ENCODE measurements around the gene SLC25A36.
"Not testable (repeated sequence)": the region's sequence is repeated elsewhere in the genome, so short reads cannot be mapped to it uniquely, and the experiment has no call there.

Gene SLC25A36

DNA sequence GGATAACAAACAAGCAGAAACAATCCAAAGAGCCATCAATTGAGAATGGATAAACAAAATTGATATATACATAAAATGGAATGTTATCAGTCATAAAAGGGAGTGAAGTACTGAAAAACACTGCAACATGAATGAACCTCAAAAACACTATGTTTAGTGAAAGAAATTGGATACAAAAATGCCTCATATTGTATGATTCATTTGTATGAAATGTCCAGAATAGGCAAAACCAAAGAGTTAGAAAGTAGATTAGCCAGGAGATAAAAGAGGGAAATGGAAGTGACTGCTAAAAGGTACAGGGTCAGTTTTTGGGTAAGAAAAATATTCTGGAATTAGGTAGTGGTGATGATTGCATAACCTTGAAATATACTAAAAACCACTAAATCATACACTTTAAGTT lies 9.8 kb upstream of the SLC25A36 start:
- no peak overlapping the region for H3K4me3 ChIP-seq (ENCODE audit: low read depth, low read length)
- no peak overlapping the region for H3K9ac ChIP-seq (ENCODE audit: low read length)
- no peak for DNase-seq
- H3K9me3 ChIP-seq (ENCODE audit: insufficient read depth, low read depth, low read length): no peaks in the 10 kb centered on the region
- H2BK12ac ChIP-seq (ENCODE audit: low read length): no peak overlapping the region
- no peak overlapping the region for H4K12ac ChIP-seq (ENCODE audit: low read depth, low read length)
- no peaks in the 10 kb centered on the region for H3K27me3 ChIP-seq (ENCODE audit: insufficient read depth, low read length)
- H3K36me3 ChIP-seq (ENCODE audit: control insufficient read depth in 1 of 2, insufficient read depth in 2 of 2, low read length in 2 of 2): no peaks in the 10 kb centered on the region
- no peak overlapping the region for H3K14ac ChIP-seq (ENCODE audit: low read length)
- no peak overlapping the region for H4K8ac ChIP-seq (ENCODE audit: low read depth, low read length)
- H3K79me1 ChIP-seq (ENCODE audit: low read length): no peaks in the 10 kb centered on the region
- H3K23ac ChIP-seq (ENCODE audit: low read length): no peak overlapping the region
- no peak overlapping the region for H2AK5ac ChIP-seq (ENCODE audit: low read length)
- no peak overlapping the region for H2BK120ac ChIP-seq (ENCODE audit: insufficient read depth, low read length, poor library complexity)
- H4K91ac ChIP-seq (ENCODE audit: low read depth, low read length): no peak overlapping the region
- no peak overlapping the region for H3K4me2 ChIP-seq (ENCODE audit: low read length)
- H3K18ac ChIP-seq (ENCODE audit: low read length): no peak overlapping the region
- H2AFZ ChIP-seq (ENCODE audit: insufficient read depth, low read length, poor library complexity): no peak overlapping the region
- no peak overlapping the region for H3K27ac ChIP-seq (ENCODE audit: low read depth, low read length)
- no peak overlapping the region for H3K4ac ChIP-seq (ENCODE audit: low read depth, low read length)
- H3K79me2 ChIP-seq (ENCODE audit: control insufficient read depth, insufficient read depth, low read length, poor library complexity): no peaks in the 10 kb centered on the region
- peaks cover 0 to 2% of the 10 kb centered on the region in 2 experiments for H3K4me1 ChIP-seq (ENCODE audit: control insufficient read depth in 1 of 2, insufficient read depth in 2 of 2, low read length in 2 of 2)
- H2BK5ac ChIP-seq (ENCODE audit: low read depth, low read length, poor library complexity): no peak overlapping the region

DNA sequence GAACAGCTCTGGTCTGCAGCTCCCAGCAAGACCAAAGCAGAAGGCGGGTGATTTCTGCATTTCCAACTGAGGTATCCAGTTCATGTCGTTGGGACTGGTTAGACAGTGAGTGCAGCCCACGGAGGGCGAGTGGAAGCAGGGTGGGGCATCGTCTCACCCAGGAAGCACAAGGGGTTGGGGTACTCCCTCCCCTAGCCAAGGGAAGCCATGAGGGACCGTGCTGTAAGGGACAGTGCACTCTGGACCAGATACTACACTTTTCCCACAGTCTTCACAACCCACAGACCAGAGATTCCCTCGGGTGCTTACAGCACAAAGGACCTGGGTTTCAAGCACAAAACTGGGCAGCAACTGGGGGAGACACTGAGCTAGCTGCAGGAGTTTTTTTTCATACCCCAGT lies 8.5 kb upstream of the SLC25A36 start:
- no peak overlapping the region for H3K18ac ChIP-seq (ENCODE audit: low read length)
- H3K9ac ChIP-seq (ENCODE audit: low read length): no peak overlapping the region
- WGBS (ENCODE audit: extremely low coverage, insufficient coverage, insufficient read length): no CpG with 5 or more reads among the region's 7 CpGs
- H2BK120ac ChIP-seq (ENCODE audit: insufficient read depth, low read length, poor library complexity): no peak overlapping the region
- no peak overlapping the region for H3K4ac ChIP-seq (ENCODE audit: low read depth, low read length)
- H3K36me3 ChIP-seq (ENCODE audit: control insufficient read depth in 1 of 2, insufficient read depth in 2 of 2, low read length in 2 of 2): no peaks in the 10 kb centered on the region
- H2BK12ac ChIP-seq (ENCODE audit: low read length): no peak overlapping the region
- H3K23ac ChIP-seq (ENCODE audit: low read length): no peak overlapping the region
- peaks cover 0 to 2% of the 10 kb centered on the region in 2 experiments for H3K4me1 ChIP-seq (ENCODE audit: control insufficient read depth in 1 of 2, insufficient read depth in 2 of 2, low read length in 2 of 2)
- DNase-seq: no peak
- no peak overlapping the region for H3K27ac ChIP-seq (ENCODE audit: low read depth, low read length)
- H3K9me3 ChIP-seq (ENCODE audit: insufficient read depth, low read depth, low read length): no peaks in the 10 kb centered on the region
- H2AFZ ChIP-seq (ENCODE audit: insufficient read depth, low read length, poor library complexity): no peak overlapping the region
- no peak overlapping the region for H3K4me3 ChIP-seq (ENCODE audit: low read depth, low read length)
- no peak overlapping the region for H4K8ac ChIP-seq (ENCODE audit: low read depth, low read length)
- H2BK5ac ChIP-seq (ENCODE audit: low read depth, low read length, poor library complexity): no peak overlapping the region
- H4K12ac ChIP-seq (ENCODE audit: low read depth, low read length): no peak overlapping the region
- H3K4me2 ChIP-seq (ENCODE audit: low read length): no peak overlapping the region
- H2AK5ac ChIP-seq (ENCODE audit: low read length): no peak overlapping the region
- H3K27me3 ChIP-seq (ENCODE audit: insufficient read depth, low read length): no peaks in the 10 kb centered on the region
- no peak overlapping the region for H3K14ac ChIP-seq (ENCODE audit: low read length)
- no peaks in the 10 kb centered on the region for H3K79me2 ChIP-seq (ENCODE audit: control insufficient read depth, insufficient read depth, low read length, poor library complexity)
- H4K91ac ChIP-seq (ENCODE audit: low read depth, low read length): no peak overlapping the region
- no peaks in the 10 kb centered on the region for H3K79me1 ChIP-seq (ENCODE audit: low read length)

DNA sequence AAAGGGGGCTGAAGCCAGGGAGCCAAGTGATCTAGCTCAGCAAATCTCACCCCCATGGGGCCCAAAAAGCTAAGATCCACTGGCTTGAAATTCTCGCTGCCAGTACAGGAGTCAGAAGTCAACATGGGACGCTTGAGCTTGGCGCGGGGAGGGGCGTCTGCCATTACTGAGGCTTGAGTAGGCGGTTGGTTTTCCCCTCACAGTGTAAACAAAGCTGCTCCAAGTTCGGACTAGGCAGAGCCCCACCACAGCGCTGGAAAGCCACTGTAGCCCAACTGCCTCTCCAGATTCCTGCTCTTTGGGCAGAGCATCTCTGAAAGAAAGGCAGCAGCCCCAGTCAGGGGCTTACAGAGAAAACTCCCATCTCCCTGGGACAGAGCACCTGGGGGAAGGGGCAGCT lies 8.1 kb upstream of the SLC25A36 start:
- Histone ChIP-seq H3K79me2 (ENCODE audit: control insufficient read depth, insufficient read depth, low read length, poor library complexity) (no peaks in the 10 kb centered on the region), H4K12ac (ENCODE audit: low read depth, low read length) (no peak overlapping the region), H3K23ac (ENCODE audit: low read length) (no peak overlapping the region)

DNA sequence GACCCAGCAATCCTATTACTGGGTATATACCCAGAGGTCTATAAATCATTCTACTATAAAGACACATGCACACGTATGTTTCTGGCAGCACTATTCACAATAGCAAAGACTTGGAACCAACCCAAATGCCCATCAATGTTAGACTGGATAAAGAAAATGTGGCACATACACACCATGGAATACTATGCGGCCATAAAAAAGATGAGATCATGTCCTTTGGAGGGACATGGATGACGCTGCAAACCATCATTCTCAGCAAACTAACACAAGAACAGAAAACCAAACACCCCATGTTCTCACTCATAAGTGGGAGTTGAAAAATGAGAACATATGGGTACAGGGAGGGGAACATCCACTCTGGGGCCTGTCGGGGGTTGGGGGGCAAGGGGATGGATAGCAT lies 2.3 kb upstream of the SLC25A36 start:
- not testable (repeated sequence) for H3K23ac ChIP-seq (ENCODE audit: low read length); H3K79me1 ChIP-seq (ENCODE audit: low read length); H3K14ac ChIP-seq (ENCODE audit: low read length); H3K9ac ChIP-seq (ENCODE audit: low read length); DNase-seq; H3K9me3 ChIP-seq (ENCODE audit: insufficient read depth, low read depth, low read length); H2BK5ac ChIP-seq (ENCODE audit: low read depth, low read length, poor library complexity); H4K8ac ChIP-seq (ENCODE audit: low read depth, low read length); H2AFZ ChIP-seq (ENCODE audit: insufficient read depth, low read length, poor library complexity); H3K79me2 ChIP-seq (ENCODE audit: control insufficient read depth, insufficient read depth, low read length, poor library complexity); H3K4me1 ChIP-seq (ENCODE audit: control insufficient read depth in 1 of 2, insufficient read depth in 2 of 2, low read length in 2 of 2); H3K36me3 ChIP-seq (ENCODE audit: control insufficient read depth in 1 of 2, insufficient read depth in 2 of 2, low read length in 2 of 2); H4K12ac ChIP-seq (ENCODE audit: low read depth, low read length); H3K27me3 ChIP-seq (ENCODE audit: insufficient read depth, low read length); H3K4me2 ChIP-seq (ENCODE audit: low read length); H3K4me3 ChIP-seq (ENCODE audit: low read depth, low read length); H2BK12ac ChIP-seq (ENCODE audit: low read length); H3K27ac ChIP-seq (ENCODE audit: low read depth, low read length); H2AK5ac ChIP-seq (ENCODE audit: low read length); H2BK120ac ChIP-seq (ENCODE audit: insufficient read depth, low read length, poor library complexity); H3K4ac ChIP-seq (ENCODE audit: low read depth, low read length); H4K91ac ChIP-seq (ENCODE audit: low read depth, low read length); H3K18ac ChIP-seq (ENCODE audit: low read length)
- no CpG with 5 or more reads among the region's 4 CpGs for WGBS (ENCODE audit: extremely low coverage, insufficient coverage, insufficient read length)

More for the DNA sequence above, 8.1 kb upstream of the SLC25A36 start:
- Histone ChIP-seq H3K9me3 (ENCODE audit: insufficient read depth, low read depth, low read length) (no peaks in the 10 kb centered on the region), H2BK5ac (ENCODE audit: low read depth, low read length, poor library complexity) (no peak overlapping the region), H3K4me2 (ENCODE audit: low read length) (no peak overlapping the region), H2AK5ac (ENCODE audit: low read length) (no peak overlapping the region), H3K4ac (ENCODE audit: low read depth, low read length) (no peak overlapping the region), H3K27ac (ENCODE audit: low read depth, low read length) (no peak overlapping the region), H4K91ac (ENCODE audit: low read depth, low read length) (no peak overlapping the region), H4K8ac (ENCODE audit: low read depth, low read length) (no peak overlapping the region), H3K14ac (ENCODE audit: low read length) (no peak overlapping the region), H3K4me3 (ENCODE audit: low read depth, low read length) (no peak overlapping the region), H3K36me3 (ENCODE audit: control insufficient read depth in 1 of 2, insufficient read depth in 2 of 2, low read length in 2 of 2) (no peaks in the 10 kb centered on the region), H3K18ac (ENCODE audit: low read length) (no peak overlapping the region), H3K9ac (ENCODE audit: low read length) (no peak overlapping the region), H2BK12ac (ENCODE audit: low read length) (no peak overlapping the region), H3K79me1 (ENCODE audit: low read length) (no peaks in the 10 kb centered on the region), H3K27me3 (ENCODE audit: insufficient read depth, low read length) (no peaks in the 10 kb centered on the region), H3K4me1 (ENCODE audit: control insufficient read depth in 1 of 2, insufficient read depth in 2 of 2, low read length in 2 of 2) (peaks cover 0 to 2% of the 10 kb centered on the region in 2 experiments), H2AFZ (ENCODE audit: insufficient read depth, low read length, poor library complexity) (no peak overlapping the region), H2BK120ac (ENCODE audit: insufficient read depth, low read length, poor library complexity) (no peak overlapping the region)
- no CpG with 5 or more reads among the region's 8 CpGs for WGBS (ENCODE audit: extremely low coverage, insufficient coverage, insufficient read length)
- DNase-seq: no peak

DNA sequence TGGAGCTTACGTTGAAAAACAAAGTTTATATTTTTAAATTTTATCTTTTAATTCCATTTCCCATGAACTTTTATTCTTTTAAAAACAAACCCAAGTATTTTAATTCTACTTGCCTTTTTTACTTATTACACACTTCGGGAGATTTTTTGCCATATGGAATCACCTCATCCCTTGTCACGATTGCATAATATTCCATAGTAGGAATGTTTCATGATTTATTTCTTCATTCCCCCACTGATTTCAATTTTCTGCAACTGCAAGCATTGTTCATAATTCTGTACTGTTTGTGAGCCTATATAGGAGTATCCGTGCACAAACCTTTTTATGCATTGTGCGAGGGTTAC lies 574 bp upstream of the SLC25A36 start:
- H2AFZ ChIP-seq (ENCODE audit: insufficient read depth, low read length, poor library complexity): peak overlapping the region; percentile 30

More for the DNA sequence above, 574 bp upstream of the SLC25A36 start:
- Histone ChIP-seq H3K27me3 (ENCODE audit: insufficient read depth, low read length) (no peaks in the 10 kb centered on the region), H3K79me1 (ENCODE audit: low read length) (peaks cover 7% of the 10 kb centered on the region), H2BK12ac (ENCODE audit: low read length) (no peak overlapping the region), H3K4me3 (ENCODE audit: low read depth, low read length) (peak overlapping the region; percentile 57), H4K91ac (ENCODE audit: low read depth, low read length) (no peak overlapping the region), H4K12ac (ENCODE audit: low read depth, low read length) (no peak overlapping the region), H3K18ac (ENCODE audit: low read length) (no peak overlapping the region), H3K4me1 (ENCODE audit: control insufficient read depth in 1 of 2, insufficient read depth in 2 of 2, low read length in 2 of 2) (no peaks in the 10 kb centered on the region), H3K9me3 (ENCODE audit: insufficient read depth, low read depth, low read length) (no peaks in the 10 kb centered on the region), H2BK5ac (ENCODE audit: low read depth, low read length, poor library complexity) (no peak overlapping the region), H3K79me2 (ENCODE audit: control insufficient read depth, insufficient read depth, low read length, poor library complexity) (peaks cover 7% of the 10 kb centered on the region), H3K14ac (ENCODE audit: low read length) (no peak overlapping the region), H3K27ac (ENCODE audit: low read depth, low read length) (no peak overlapping the region), H3K36me3 (ENCODE audit: control insufficient read depth in 1 of 2, insufficient read depth in 2 of 2, low read length in 2 of 2) (no peaks in the 10 kb centered on the region), H4K8ac (ENCODE audit: low read depth, low read length) (no peak overlapping the region), H3K4me2 (ENCODE audit: low read length) (peak overlapping the region; percentile 74), H3K9ac (ENCODE audit: low read length) (no peak overlapping the region), H3K4ac (ENCODE audit: low read depth, low read length) (no peak overlapping the region), H2AK5ac (ENCODE audit: low read length) (no peak overlapping the region), H2BK120ac (ENCODE audit: insufficient read depth, low read length, poor library complexity) (no peak overlapping the region), H3K23ac (ENCODE audit: low read length) (no peak overlapping the region)
- no CpG with 5 or more reads among the region's 5 CpGs for WGBS (ENCODE audit: extremely low coverage, insufficient coverage, insufficient read length)
- no peak for DNase-seq

Data from trophoblast cell (in vitro differentiated cells and primary cell).